ENCODE data around the gene KRT74.

The KRT74 gene

GRCh38 chr12:52557476-52557875 is 16.2 kb downstream of the KRT74 start:
- Histone ChIP-seq H3K27ac (ENCODE audit: low read length, poor library complexity, severe bottlenecking) (no peak overlapping the region), H3K4me1 (ENCODE audit: control insufficient read depth, insufficient read depth, low read depth, low read length) (no peaks in the 10 kb centered on the region), H3K9ac (ENCODE audit: low read length) (no peak overlapping the region), H3K4ac (ENCODE audit: low read depth in 1 of 2, low read length in 2 of 2) (no peak overlapping the region), H2AFZ (ENCODE audit: low read depth, low read length) (no peak overlapping the region), H2AK5ac (ENCODE audit: low read length, severe bottlenecking) (no peak overlapping the region), H2BK120ac (ENCODE audit: low read depth, low read length) (no peak overlapping the region), H2BK12ac (ENCODE audit: low read length in 2 of 2) (no peak overlapping the region), H4K8ac (ENCODE audit: low read length) (no peak overlapping the region), H3K9me3 (ENCODE audit: control insufficient read depth, low read length) (no peaks in the 10 kb centered on the region), H3K4me2 (ENCODE audit: low read length, poor library complexity, severe bottlenecking) (no peak overlapping the region), H3K4me3 (ENCODE audit: insufficient read depth in 1 of 2, low read depth in 1 of 2, low read length in 2 of 2) (no peak overlapping the region), H3K27me3 (ENCODE audit: control insufficient read depth in 1 of 2, insufficient read depth in 1 of 2, low read length in 2 of 2) (peaks cover 35 to 88% of the 10 kb centered on the region in 2 experiments), H2BK5ac (ENCODE audit: low read depth, low read length, poor library complexity, severe bottlenecking) (no peak overlapping the region), H3K14ac (ENCODE audit: low read length in 2 of 2) (no peak overlapping the region), H2BK15ac (ENCODE audit: low read depth, poor library complexity, severe bottlenecking) (no peak overlapping the region), H4K91ac (ENCODE audit: low read length) (no peak overlapping the region), H3K36me3 (ENCODE audit: control insufficient read depth in 1 of 2, insufficient read depth in 2 of 2, low read depth in 1 of 2, low read length in 2 of 2) (no peaks in the 10 kb centered on the region), H3K79me1 (replicated peaks; ENCODE audit: low read length, poor library complexity, severe bottlenecking) (no peaks in the 10 kb centered on the region), H3K18ac (ENCODE audit: low read depth in 1 of 2, low read length in 2 of 2) (no peak overlapping the region), H3K23ac (ENCODE audit: low read length in 2 of 2) (no peak overlapping the region)
- DNase-seq: no peak
- 86% methylated on average over 2 of the region's 2 CpGs for WGBS

GRCh38 chr12:52555577-52555976 is 18.1 kb downstream of the KRT74 start:
- no peak overlapping the region for H2BK120ac ChIP-seq (ENCODE audit: low read depth, low read length)
- H2BK12ac ChIP-seq (ENCODE audit: low read length in 2 of 2): no peak overlapping the region
- no peak overlapping the region for H3K23ac ChIP-seq (ENCODE audit: low read length in 2 of 2)
- H3K4me3 ChIP-seq (ENCODE audit: insufficient read depth in 1 of 2, low read depth in 1 of 2, low read length in 2 of 2): no peak overlapping the region
- H3K18ac ChIP-seq (ENCODE audit: low read depth in 1 of 2, low read length in 2 of 2): no peak overlapping the region
- H2AFZ ChIP-seq (ENCODE audit: low read depth, low read length): no peak overlapping the region
- H3K27ac ChIP-seq (ENCODE audit: low read length, poor library complexity, severe bottlenecking): no peak overlapping the region
- no peak overlapping the region for H3K4me2 ChIP-seq (ENCODE audit: low read length, poor library complexity, severe bottlenecking)
- H3K79me1 ChIP-seq (replicated peaks; ENCODE audit: low read length, poor library complexity, severe bottlenecking): no peaks in the 10 kb centered on the region
- H2AK5ac ChIP-seq (ENCODE audit: low read length, severe bottlenecking): no peak overlapping the region
- no peak overlapping the region for H3K4ac ChIP-seq (ENCODE audit: low read depth in 1 of 2, low read length in 2 of 2)
- H3K27me3 ChIP-seq (ENCODE audit: control insufficient read depth in 1 of 2, insufficient read depth in 1 of 2, low read length in 2 of 2): peaks cover 27 to 87% of the 10 kb centered on the region in 2 experiments
- no peak for DNase-seq
- no peak overlapping the region for H3K9ac ChIP-seq (ENCODE audit: low read length)
- no peaks in the 10 kb centered on the region for H3K9me3 ChIP-seq (ENCODE audit: control insufficient read depth, low read length)
- no peak overlapping the region for H2BK15ac ChIP-seq (ENCODE audit: low read depth, poor library complexity, severe bottlenecking)
- H3K4me1 ChIP-seq (ENCODE audit: control insufficient read depth, insufficient read depth, low read depth, low read length): no peaks in the 10 kb centered on the region
- no peak overlapping the region for H4K8ac ChIP-seq (ENCODE audit: low read length)
- no peak overlapping the region for H4K91ac ChIP-seq (ENCODE audit: low read length)
- H2BK5ac ChIP-seq (ENCODE audit: low read depth, low read length, poor library complexity, severe bottlenecking): no peak overlapping the region
- WGBS: 39% methylated on average over 6 of the region's 6 CpGs
- no peak overlapping the region for H3K14ac ChIP-seq (ENCODE audit: low read length in 2 of 2)
- no peaks in the 10 kb centered on the region for H3K36me3 ChIP-seq (ENCODE audit: control insufficient read depth in 1 of 2, insufficient read depth in 2 of 2, low read depth in 1 of 2, low read length in 2 of 2)

- H3K9me3 ChIP-seq (ENCODE audit: control insufficient read depth, low read length): no peaks in the 10 kb centered on the region
- peaks cover 30 to 88% of the 10 kb centered on the region in 2 experiments for H3K27me3 ChIP-seq (ENCODE audit: control insufficient read depth in 1 of 2, insufficient read depth in 1 of 2, low read length in 2 of 2)
- no peak within 1 kb of the TSS for H3K9ac ChIP-seq (ENCODE audit: low read length)
- H4K91ac ChIP-seq (ENCODE audit: low read length): no peak within 1 kb of the TSS
- no peak within 1 kb of the TSS for H3K4me2 ChIP-seq (ENCODE audit: low read length, poor library complexity, severe bottlenecking)
- no peak within 1 kb of the TSS for H3K4ac ChIP-seq (ENCODE audit: low read depth in 1 of 2, low read length in 2 of 2)
- no peak within 1 kb of the TSS for H3K23ac ChIP-seq (ENCODE audit: low read length in 2 of 2)
- no peak within 1 kb of the TSS for H3K4me3 ChIP-seq (ENCODE audit: insufficient read depth in 1 of 2, low read depth in 1 of 2, low read length in 2 of 2)
- WGBS: 78% methylated on average over 14 of the region's 14 CpGs
- no peak within 1 kb of the TSS for H2BK120ac ChIP-seq (ENCODE audit: low read depth, low read length)
- no peak within 1 kb of the TSS for H3K18ac ChIP-seq (ENCODE audit: low read depth in 1 of 2, low read length in 2 of 2)
- no peaks in the 10 kb centered on the region for H3K36me3 ChIP-seq (ENCODE audit: control insufficient read depth in 1 of 2, insufficient read depth in 2 of 2, low read depth in 1 of 2, low read length in 2 of 2)
- no peak for DNase-seq
- no peak within 1 kb of the TSS for H2BK5ac ChIP-seq (ENCODE audit: low read depth, low read length, poor library complexity, severe bottlenecking)
- H4K8ac ChIP-seq (ENCODE audit: low read length): no peak within 1 kb of the TSS
- H2AFZ ChIP-seq (ENCODE audit: low read depth, low read length): no peak within 1 kb of the TSS
- H3K14ac ChIP-seq (ENCODE audit: low read length in 2 of 2): no peak within 1 kb of the TSS
- H3K4me1 ChIP-seq (ENCODE audit: control insufficient read depth, insufficient read depth, low read depth, low read length): no peaks in the 10 kb centered on the region
- H3K27ac ChIP-seq (ENCODE audit: low read length, poor library complexity, severe bottlenecking): no peak within 1 kb of the TSS
- no peak within 1 kb of the TSS for H2BK15ac ChIP-seq (ENCODE audit: low read depth, poor library complexity, severe bottlenecking)
- no peaks in the 10 kb centered on the region for H3K79me1 ChIP-seq (replicated peaks; ENCODE audit: low read length, poor library complexity, severe bottlenecking)
- H2AK5ac ChIP-seq (ENCODE audit: low read length, severe bottlenecking): no peak within 1 kb of the TSS
- H2BK12ac ChIP-seq (ENCODE audit: low read length in 2 of 2): no peak within 1 kb of the TSS
Observed at GRCh38 chr12:52552681-52553195, 20.9 kb downstream of the KRT74 start, which contains the start of gene KRT71. Gene KRT71 (minus strand): TSS chr12:52553145. CDS start chr12:52553077, 68 bp downstream.

GRCh38 chr12:52552055-52552454 is 21.6 kb downstream of the KRT74 start:
- Histone ChIP-seq H3K9me3 (ENCODE audit: control insufficient read depth, low read length) (no peaks in the 10 kb centered on the region), H3K27me3 (ENCODE audit: control insufficient read depth in 1 of 2, insufficient read depth in 1 of 2, low read length in 2 of 2) (peaks cover 30 to 91% of the 10 kb centered on the region in 2 experiments), H3K4me2 (ENCODE audit: low read length, poor library complexity, severe bottlenecking) (no peak overlapping the region), H2BK12ac (ENCODE audit: low read length in 2 of 2) (no peak overlapping the region), H2BK120ac (ENCODE audit: low read depth, low read length) (no peak overlapping the region), H3K79me1 (replicated peaks; ENCODE audit: low read length, poor library complexity, severe bottlenecking) (no peaks in the 10 kb centered on the region), H2BK15ac (ENCODE audit: low read depth, poor library complexity, severe bottlenecking) (no peak overlapping the region), H4K91ac (ENCODE audit: low read length) (no peak overlapping the region), H3K4me1 (ENCODE audit: control insufficient read depth, insufficient read depth, low read depth, low read length) (no peaks in the 10 kb centered on the region), H3K4ac (ENCODE audit: low read depth in 1 of 2, low read length in 2 of 2) (no peak overlapping the region), H3K14ac (ENCODE audit: low read length in 2 of 2) (no peak overlapping the region), H3K23ac (ENCODE audit: low read length in 2 of 2) (no peak overlapping the region), H2AK5ac (ENCODE audit: low read length, severe bottlenecking) (no peak overlapping the region), H2BK5ac (ENCODE audit: low read depth, low read length, poor library complexity, severe bottlenecking) (no peak overlapping the region), H4K8ac (ENCODE audit: low read length) (no peak overlapping the region), H3K4me3 (ENCODE audit: insufficient read depth in 1 of 2, low read depth in 1 of 2, low read length in 2 of 2) (no peak overlapping the region), H2AFZ (ENCODE audit: low read depth, low read length) (no peak overlapping the region), H3K9ac (ENCODE audit: low read length) (no peak overlapping the region), H3K36me3 (ENCODE audit: control insufficient read depth in 1 of 2, insufficient read depth in 2 of 2, low read depth in 1 of 2, low read length in 2 of 2) (no peaks in the 10 kb centered on the region), H3K18ac (ENCODE audit: low read depth in 1 of 2, low read length in 2 of 2) (no peak overlapping the region), H3K27ac (ENCODE audit: low read length, poor library complexity, severe bottlenecking) (no peak overlapping the region)
- DNase-seq: no peak
- 63% methylated on average over 5 of the region's 5 CpGs for WGBS

Measured in mesenchymal stem cell (in vitro differentiated cells and primary cell).